Putamen (tissue), 1 donor: ENCODE results near the gene POGLUT2.

ENCODE experiments used
- DNase-seq: peaks from one replicate; pipeline ENCODE4 v3.0.0-alpha.2; 2016; ENCODE audit warnings: low spot score

POGLUT2 gene

DNA sequence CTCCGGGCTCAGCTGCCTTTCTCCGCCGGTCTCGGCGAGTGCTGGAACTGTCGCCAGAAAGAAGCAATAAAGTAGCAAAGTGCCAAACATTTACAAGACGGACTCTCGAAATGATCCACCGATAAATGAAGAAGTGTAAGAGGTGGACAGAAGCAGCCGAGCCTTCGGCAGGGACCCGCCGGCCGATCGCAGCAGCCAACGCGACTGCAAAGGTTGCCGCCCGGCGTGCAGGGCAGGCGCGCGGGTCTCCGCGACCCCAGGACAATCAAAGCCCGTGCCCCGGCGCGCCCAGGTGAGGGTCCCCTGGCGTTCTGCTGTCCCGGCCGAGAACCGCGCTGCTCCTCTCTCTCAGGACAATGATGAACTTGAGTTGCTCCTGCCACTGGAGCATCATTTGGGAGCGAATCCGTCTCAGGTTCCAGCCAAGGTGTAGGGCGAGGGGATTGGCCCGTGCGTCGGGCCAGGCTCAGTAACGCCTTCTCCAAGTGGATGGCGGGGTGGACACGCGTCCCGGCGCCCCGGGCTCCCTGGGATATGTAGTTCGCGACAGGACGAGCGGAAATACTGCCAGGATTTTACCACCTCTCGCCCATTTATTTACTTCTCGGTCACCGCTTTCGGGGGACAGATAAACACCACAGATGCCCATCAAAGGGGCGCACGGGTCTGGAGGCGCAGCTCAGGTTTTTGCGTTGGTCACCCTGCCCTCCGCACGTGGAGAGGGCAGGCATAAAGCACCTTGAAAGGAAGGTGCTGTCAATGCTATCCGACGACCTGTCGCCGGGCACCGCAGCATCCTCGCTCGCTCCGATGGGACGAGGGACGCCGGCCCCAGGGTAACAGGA lies at the start of gene POGLUT2, which contains the start of gene BIVM:
TSS of gene POGLUT2 (minus strand) at position 396 of the 845 bp plus-strand sequence. CDS start at position 90, 306 bp downstream.
TSS of gene BIVM (plus strand) at position 539 of the 845 bp plus-strand sequence. CDS start 8,149 bp downstream, outside the sequence.
- DNase-seq, result peak; percentile 90

DNA sequence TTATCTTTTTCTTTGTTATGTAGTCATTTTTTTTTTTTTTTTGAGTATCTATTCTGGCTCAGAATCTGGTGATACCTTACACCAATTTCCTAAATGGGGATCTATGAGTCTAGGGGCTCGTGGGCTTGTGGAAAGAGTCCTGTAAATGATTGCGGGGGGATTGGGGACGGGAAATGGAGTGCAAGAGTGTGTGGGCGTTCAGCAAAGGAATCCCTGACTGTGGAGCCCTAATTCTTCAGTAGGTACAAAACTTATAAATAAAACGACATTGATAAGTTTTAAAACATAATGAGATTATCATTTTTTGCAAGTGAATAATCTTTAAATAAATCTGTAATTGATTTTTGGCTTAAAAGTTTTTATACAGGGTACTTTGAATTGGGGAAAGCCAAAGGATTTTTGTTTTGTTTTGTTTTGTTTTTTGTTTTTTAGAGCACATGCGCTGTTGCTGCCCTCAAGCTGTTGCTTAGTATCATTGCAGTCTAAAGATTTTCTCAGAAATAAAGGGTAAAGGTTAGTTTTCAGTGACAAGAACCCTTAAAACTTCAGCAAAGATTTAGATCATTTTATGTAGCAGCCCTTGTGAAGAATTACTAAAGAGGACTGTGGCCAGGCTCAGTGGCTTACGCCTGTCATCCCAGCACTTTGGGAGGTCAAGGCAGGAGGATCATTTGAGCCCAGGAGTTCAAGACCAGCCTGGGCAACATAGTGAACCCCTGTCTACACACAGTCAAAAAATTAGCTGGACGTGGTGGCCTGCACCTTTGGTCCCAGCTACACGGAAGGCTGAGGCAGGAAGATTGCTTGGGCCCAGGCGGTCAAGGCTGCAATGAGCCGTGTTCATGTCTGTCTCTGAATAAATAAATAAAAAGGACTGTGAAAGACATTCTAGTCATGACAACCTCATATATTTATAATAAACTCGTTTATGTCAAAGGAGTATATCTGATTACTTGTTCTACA lies 48.8 kb upstream of the POGLUT2 start:
- DNase-seq, result peak; percentile 13

DNA sequence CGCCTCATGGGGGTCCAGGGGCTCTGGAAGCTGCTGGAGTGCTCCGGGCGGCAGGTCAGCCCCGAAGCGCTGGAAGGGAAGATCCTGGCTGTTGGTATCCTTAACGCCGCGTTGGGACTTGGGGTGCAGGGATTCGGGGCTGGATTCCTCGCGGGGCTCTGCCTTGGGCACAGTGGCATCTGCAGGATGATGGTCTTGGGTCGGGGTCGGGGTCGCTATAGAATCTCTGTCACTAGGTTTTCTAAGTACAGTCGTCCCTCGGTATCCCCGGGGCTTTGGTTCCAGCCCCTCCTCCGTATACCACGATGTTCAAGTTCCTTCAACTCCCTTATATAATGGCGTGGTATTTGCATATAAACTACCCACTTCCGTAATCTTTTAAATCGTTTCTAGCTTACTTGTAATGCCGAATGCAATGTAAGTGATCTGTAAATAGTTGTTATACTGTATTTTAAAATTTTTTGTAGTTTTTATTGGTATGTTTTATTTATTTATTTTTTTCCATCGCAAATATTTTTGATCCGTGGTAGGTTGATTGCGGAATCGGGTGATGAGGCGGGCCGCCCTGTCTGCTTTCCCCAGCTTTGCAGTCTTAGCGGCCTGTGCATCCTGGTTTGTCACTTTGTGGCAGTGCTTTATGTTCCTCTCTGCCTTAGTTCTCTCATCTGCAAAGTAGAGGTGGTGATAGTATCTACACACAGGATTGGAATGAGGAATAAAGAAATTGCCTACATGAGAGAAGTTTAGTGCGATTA lies 47.7 kb upstream of the POGLUT2 start:
- peak; percentile 30 for DNase-seq

DNA sequence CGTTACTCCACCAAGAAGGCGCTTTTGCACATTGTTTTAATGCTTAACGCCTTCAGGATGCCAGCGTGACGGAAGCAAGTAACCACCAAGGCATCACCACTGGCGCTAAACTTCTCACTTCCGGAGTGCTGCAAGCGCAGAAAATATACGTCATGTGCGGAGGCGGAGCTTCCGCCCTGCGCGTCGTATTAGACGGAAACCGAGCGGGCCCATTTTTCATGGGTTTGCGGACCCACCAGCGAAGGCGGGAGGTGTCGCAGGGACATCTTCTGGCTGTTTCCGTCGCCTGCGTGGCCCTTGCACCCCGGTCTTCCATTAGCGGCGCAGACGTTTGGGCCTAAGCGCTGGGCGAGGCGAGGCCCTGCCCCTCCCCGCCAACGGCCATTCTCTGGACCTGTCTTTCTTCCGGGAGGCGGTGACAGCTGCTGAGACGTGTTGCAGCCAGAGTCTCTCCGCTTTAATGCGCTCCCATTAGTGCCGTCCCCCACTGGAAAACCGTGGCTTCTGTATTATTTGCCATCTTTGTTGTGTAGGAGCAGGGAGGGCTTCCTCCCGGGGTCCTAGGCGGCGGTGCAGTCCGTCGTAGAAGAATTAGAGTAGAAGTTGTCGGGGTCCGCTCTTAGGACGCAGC lies 47.0 kb upstream of the POGLUT2 start, which contains the start of gene ERCC5:
TSS of gene ERCC5 (plus strand) at position 403 of the 631 bp plus-strand sequence. CDS start 235 bp downstream, outside the sequence.
- DNase-seq, result peak; percentile 95

DNA sequence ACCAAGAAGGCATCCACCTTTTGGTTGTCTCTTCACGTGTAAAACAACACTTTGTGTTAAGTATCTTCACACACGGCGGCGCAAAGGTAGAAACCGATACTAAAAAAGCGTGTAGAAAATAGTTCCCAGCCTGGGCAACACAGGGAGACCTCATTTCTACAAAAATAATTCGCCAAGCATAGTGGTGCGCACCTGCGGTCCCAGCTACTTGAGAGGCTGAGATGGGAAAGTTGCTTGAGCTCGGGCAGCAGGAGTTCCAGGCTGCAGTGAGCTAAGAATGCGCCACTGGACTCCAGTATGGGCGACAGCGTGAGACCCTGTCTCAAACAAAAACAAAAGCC lies 46.5 kb upstream of the POGLUT2 start:
- DNase-seq, result peak; percentile 8

DNA sequence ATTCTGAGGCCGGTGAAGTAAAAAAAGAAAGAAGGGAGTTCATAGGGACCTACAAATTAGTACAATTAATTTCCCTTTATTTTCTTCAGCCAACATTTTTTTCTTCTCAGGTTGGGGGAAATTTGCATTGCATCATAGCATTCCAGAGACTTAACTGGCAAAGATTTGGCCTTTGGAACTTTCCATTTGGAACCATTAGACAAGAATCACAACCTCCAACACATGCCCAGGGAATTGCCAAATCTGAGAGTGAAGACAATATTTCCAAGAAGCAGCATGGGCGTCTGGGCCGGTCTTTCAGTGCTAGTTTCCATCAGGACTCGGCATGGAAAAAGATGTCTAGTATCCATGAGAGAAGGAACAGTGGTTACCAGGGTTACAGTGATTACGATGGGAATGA lies 40.7 kb upstream of the POGLUT2 start:
- no peak for DNase-seq

DNA sequence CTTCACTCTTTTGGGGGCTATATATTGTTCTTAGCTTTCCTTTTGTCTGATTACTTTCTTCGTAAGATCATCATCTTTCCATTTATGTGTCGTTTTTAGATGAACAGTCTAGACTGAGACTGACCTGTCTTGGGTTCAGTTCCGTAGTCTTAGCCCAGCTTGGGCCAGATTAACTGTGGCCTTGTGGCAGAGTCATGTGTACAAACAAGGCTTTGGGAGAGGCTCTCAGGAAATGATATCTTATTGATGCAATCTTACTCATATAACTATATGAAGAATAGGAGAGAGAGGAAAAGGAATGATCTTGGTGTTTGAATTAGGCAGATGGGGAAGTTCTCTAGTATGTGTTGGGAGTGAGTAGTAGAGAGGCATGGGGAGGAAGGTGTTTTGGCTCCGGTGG lies 40.2 kb upstream of the POGLUT2 start:
- no peak for DNase-seq

DNA sequence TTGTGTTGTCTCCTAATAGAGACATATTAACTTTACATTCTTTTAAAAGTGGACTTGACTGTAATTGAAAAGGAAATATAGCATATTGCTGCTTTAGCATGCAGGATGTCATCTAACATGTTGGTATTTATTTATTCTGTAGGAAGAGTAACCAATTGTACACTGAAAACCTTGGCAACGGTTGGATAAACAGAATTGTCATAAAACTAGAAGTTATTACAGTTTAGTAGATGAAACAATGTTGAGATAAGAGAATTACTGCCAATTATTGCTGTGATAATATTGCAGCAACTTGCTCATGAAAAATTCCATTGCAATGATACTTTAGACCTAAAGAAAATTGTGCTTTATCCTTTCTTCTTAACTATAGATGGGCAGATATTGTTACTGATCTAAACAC lies 39.5 kb upstream of the POGLUT2 start:
- DNase-seq, result no peak

DNA sequence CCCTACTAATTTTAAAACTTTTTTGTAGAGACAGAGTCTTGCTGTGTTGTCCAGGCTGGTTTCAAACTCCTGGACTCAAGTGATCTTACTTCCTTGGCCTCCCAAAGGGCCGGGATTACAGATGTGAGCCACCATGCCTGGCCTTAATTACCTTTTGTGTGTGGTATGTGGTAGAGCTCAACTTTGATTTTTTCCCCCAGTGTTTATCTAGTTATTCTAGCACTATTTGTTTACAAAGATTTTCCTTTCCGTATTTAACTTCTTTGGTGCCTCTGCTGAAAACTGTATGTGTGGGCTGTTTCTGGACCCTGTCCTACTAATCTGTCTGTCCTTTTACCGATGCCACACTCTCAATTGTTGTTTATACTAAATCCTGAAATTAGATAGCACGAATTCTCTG lies 37.7 kb upstream of the POGLUT2 start:
- no peak for DNase-seq

DNA sequence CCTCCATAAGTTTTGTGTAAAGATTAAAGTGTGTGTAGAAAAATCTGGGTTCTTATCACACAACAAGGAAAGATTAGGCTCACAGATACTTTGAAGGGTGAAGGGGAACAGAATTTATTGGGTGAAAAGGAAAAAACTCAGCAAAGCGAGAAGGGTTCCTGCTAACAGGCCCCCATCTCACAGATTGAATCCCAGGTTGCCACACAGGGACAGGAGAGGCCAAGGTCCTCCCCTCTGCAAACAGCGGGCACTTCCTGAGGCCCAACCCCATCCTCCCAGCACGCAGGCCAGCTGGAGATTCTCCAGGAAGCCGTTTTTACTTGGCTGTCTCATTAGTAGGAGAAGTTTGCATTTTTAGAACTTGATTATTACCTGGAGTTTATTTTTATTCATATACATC lies 31.9 kb upstream of the POGLUT2 start:
- DNase-seq, result no peak

DNA sequence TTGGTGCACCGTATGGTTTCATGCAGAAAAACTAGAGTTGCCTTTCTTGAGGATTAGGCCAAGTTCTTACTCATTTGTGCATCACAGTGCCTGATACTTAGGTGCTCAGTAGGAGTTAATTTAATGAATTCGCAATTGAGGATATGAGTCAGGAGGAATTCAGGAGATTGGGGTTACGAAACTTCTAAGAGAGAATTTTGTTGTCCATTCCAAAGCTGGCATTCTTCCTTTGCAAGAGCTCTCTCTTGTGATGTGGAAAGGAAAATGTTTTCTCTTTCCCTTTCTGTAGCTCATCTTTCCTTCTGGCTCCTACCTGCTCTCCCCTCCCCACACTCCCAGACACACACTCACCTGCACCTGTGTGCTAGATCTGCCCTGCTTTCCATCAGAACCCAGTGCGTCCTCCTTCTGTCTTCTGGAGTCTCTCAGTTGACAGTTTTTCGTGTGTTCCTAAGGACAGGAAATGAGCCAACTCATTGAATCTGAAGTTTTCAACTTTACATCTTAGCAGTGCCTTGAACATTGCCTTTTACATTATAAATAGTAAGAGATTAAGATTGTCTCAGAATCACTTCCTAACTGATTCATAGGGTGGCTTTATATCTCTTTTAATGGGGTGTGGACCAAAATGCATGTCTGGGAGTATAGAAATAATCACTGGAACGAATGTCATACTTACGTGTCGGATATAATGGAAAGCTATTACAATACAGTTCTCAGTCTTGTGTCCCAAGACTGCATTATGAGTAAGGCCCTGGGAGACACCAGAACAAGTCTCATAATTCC lies 27.3 kb upstream of the POGLUT2 start:
- peak; percentile 64 for DNase-seq

DNA sequence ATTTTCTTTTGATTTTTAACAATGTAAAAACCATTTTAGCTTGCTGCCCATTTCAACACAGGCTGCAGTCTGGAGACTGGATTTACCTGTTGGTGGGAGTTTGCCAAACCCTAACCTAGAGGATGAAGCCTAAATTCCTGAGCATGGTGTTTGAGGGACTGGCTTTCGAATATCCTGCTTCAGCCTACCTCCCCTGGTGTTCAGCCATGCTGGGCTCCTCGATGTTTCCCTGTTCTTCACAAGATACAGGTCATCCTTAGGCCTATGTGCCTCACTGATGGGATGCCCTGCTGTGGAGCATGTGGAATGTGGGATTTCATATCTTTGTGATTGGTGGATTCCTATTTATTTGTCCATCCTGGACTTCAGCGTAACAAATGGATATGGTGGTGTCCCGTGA lies 26.6 kb upstream of the POGLUT2 start:
- no peak for DNase-seq

DNA sequence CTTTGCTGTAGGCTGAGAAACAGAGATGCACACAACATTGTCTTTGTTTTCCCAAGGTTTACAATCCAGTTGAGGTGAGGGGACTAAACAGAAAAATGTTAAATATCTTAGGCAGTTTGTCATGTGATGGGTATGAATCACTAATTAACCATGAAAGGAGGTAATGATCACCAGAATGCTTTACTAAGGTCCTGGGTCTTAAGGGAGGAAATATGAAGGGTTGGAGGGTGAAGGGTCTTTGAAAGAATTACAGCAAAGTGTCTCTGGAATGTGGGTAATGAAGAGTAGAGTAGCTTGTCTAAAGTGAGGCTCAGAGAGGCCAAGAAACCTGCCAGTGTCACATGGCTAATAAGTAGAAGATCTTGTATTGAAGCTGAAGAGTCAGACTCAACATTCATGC lies 19.1 kb upstream of the POGLUT2 start:
- DNase-seq, result no peak

DNA sequence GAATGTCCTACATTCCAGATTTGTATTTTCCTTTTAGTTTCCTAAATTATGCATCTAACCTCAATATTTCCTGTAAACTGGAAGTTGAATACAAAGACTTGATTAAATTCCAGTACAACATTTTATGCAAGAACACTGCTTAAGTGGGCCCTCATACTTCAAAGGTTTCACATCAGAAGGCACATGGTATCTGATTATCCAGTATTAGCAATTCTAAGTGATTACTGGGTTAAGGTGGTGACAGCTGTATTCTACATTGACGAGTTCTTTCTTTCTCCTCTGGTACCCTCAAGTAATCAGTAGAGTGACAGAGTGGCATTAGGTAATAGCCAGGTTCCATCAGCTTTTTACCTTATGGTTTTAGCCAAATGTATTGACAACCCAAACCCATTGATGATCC lies 18.5 kb upstream of the POGLUT2 start:
- no peak for DNase-seq

DNA sequence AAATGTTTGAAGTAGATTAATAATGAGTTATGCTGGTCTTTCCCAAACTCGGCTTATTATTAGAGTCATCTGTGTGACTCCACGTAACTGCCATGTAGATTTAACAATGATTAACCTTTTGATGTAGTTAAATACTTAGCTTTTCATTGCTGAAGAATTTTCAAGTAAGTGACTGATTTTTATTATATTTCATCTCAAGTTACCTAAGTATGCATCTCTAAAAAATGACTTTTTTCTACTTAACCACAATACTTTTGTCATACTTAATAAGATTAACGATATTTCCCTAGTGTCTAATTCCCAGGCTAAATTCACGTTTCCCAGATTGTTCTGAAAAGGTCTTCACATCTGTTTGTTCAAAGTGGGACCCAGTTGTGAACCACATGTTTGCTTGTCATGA lies 17.9 kb upstream of the POGLUT2 start:
- no peak for DNase-seq

DNA sequence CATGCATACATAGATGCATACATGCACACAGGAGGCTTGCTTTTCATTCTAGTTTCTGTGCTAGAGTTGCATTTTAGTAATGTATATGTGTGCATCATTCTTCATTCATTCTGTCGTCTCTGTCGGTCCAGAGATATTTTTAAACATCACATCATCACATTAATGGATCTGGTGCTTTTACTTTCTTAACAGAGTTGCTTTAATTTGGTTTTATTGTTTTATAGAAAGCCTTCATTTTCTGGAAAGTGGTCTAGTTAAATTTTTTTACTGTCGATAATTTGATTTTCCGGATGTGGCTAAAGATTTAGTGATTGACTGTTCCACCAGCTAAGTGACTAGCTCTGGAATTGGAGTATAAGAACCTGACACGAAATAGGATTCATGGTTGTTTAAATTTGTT lies 17.0 kb upstream of the POGLUT2 start:
- no peak for DNase-seq

DNA sequence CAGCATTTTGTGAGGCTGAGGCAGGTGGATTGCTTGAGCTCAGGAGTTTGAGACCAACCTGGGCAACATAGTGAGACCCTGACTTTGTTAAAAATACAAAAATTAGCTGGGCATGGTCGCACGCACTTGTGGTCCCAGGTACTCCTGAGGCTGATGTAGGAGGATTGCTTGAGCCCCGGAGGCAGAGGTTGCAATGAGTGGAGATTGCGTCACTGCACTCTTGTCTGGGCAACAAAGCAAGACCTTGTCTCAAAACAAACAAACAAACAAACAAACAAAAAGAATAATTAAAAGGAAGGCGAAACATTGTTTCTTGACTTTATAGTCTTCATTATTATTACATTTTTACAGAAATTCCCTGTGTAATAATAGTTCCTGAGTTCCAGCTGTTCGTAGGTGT lies 16.0 kb upstream of the POGLUT2 start:
- DNase-seq, result no peak

DNA sequence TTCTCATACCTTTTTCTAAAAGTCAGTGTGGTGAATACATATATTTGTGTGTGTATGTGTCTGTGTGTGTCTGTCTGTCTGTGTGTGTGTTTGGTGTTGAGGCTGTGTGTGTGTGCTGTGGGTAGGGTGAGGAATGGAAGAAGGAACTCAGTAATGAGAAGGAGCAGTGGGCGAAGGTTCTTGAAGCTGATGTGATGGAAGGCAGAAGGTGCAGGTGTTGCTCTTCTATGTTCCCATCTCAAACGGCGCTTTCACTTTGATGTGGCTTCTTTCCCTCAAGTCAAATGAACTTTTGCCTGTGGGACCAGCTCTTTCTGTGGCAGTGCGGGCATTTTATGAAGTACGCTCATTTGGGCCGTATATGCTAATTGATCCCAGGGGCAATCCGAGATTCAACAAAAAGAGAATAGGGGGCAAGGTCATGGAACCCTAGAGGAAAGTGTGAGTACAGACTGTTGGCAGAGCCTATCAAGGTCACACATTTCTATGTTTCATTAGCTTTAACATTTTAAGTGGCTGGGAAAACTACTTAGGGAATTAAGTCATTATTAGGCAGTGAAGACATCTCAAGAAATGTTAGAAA lies 15.3 kb upstream of the POGLUT2 start:
- DNase-seq, result no peak

DNA sequence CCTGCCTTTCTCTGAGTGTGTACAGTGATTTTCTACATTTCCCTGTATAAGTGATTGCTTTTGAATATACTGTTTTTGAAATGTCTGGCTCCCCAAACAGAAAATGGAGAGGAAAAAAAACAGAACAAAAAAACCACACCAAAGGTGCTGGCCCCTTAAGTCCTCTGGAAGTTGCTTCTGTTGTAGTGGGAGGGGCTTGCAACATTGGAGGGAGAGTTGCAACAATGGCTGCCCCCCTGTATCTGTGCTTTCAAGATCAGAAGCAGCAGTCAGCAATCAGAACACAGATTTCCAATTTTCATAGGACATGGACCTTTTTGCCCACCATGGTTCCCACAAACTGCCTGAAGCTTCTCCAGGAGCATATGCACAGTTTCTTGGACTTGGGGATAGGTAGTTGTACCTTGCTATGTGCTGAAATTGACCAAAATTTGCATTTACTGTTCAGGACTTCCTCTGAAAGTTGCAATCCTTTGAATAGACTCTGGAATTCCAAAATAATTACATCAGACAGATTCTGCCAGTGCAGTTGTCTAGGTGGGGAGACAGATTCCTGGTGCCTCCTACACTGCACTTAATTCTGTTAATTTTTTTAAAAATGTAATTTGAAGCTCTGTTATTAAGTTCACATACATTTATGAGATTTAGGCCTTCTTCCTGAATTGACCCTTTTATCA lies 14.0 kb upstream of the POGLUT2 start:
- no peak for DNase-seq

DNA sequence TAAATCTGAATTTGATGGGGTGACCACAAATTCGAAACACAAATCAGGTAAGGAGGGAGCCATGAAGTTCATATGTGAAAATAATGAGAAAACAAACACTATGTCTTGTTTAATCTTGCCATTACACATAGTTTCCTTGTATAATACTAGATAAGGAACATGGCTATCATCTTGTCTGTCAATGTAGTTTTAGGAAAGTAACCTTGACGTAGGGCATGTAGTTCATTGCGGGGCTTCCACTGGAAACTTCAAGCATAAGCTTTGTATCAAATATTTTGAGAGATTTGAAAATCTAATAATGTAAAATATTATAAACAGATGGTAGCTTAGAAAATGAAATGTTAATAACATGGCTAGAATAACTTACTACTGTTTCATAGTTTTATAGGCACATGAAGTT lies 8.9 kb upstream of the POGLUT2 start:
- DNase-seq, result no peak
